ENCODE data around the gene DCP1A.
"Not testable (repeated sequence)": the region's sequence is repeated elsewhere in the genome, so short reads cannot be mapped to it uniquely, and the experiment has no call there.

Gene DCP1A

DNA sequence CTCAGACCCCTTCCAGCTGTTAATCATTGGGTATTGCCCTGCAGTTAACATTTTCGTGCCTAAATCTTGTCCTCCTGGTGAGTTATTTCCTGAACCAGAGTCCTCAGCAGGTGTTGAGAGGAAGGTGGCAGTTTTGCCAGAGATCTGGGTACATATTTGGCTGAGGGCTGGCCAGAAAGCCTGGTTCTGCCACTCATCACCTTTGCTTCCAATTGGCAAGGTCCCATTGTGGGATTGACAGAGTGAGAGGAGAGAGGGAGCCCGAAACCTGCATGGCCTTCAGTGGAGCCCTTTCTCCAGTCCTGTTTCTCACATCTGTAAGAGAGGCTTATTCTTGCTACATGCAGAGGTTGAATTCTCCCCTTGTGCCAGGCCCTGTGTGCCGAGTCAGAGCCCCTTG lies 82.6 kb downstream of the DCP1A start:
- DNase-seq (ENCODE audit: low spot score): no peak

GRCh38 chr3:53263907-53264306 lies 83.4 kb downstream of the DCP1A start:
- DNase-seq (ENCODE audit: low spot score): no peak

DNA sequence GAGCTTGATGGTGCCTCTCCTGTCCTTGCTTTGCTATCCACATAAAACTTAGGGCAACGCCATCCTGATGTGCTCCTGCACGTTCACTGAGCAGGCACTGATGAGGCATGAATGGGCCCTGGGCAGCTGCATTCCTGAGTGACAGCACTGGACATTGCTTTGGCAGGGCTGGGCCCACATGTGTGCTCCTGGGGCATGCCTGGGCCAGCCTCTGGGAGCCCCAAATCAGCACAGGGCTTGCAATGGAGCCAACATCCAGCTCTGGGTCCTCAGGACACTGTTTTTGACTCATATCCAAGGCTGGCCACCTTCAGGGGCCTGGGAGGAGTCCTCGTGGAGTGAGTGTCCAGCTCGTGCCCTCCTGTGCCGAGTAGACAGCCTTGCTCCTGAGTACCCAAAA lies 85.6 kb downstream of the DCP1A start:
- no peak for DNase-seq (ENCODE audit: low spot score)

- no peak for DNase-seq (ENCODE audit: low spot score)
These were observed 87.0 kb downstream of the DCP1A start for GRCh38 chr3:53260286-53260785.

DNA sequence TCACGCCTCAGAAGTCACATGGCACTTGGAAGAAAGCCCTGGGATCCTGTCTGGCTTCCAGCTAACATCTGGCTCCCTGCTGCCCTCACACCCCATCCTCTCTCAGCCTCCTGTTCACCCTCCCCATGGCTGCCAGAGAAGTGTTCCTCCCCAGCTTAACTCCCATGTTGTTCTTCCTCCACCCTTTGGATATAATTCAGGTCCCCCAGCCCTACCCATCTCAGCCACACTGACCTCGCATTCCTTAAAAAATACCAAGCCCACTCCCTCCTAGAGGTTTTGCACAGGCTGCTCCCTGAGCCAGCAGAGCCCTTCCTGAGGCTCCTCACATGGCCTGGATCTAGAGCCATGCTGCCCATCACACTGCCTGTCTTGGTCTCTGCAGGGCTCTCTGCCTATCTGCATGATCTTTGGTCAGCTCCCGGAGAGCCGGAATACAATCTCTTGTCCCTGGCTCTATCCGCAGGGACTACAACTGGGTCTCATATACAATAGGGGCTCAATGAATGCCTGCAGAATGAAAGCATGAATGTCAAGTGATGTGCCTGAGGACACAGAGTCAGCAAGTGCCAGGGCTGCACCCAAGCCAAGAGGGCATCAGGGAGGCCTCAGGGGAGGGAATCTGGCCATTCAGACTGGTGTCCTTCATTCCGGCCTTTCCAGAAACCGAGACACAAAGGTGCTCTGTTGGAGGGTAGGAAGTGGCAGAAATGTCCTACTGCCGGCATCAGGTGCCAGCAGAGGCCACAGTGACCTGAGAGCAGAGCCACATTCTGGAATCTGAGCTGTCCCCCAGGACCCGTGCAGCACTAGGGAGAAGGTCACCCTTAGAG lies 87.7 kb downstream of the DCP1A start:
- DNase-seq (ENCODE audit: low spot score): no peak

- DNase-seq (ENCODE audit: low spot score): no peak
These were observed 88.5 kb downstream of the DCP1A start for GRCh38 chr3:53258600-53259426.

DNA sequence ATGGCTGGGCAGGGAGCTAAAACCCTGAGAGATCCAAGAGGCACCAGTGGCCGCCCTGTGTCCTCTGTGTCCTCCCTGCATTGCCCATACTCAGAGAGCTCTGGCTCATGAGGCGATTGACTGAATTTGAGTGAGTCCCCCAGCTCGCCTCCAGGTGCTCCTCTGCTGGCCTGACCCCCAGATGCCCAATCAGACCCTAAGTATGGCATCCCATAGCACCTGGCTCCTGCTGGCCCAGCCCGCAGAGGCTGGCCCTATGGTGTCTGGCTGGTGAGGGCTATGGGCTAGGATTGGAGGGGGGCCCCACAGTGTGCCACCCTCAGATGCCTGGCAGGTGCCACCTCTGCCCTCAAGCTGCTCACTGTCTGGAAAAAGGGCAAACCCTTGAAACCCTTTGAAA lies 89.9 kb downstream of the DCP1A start:
- DNase-seq (ENCODE audit: low spot score): peak; percentile 1

- DNase-seq (ENCODE audit: low spot score): no peak
These were observed 90.7 kb downstream of the DCP1A start for GRCh38 chr3:53256704-53257055.

GRCh38 chr3:53255775-53256703 lies 91.3 kb downstream of the DCP1A start, which contains the start of gene TKT:
TKT (minus strand) TSS chr3:53256022; CDS start chr3:53255942, 80 bp downstream.
- peak; percentile 99 for DNase-seq (ENCODE audit: low spot score)

DNA sequence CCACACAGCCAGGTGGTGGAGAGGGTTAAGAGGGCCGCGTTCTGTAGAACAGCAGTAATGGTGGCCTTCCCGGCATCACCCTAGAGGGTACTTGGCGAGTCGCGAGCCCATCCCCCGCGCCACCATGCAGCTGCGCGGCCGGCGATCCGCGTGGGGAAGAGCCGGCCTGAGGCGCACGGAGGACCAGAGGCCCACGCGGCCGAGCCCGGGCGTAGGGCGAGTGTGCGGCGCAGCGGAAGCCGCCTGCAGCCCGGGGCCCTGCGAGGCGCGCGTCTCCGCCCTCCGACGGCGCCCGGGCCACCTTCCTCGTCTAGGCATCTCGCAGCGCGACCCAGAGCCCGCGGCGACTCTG lies 91.9 kb downstream of the DCP1A start:
- peak; percentile 50 for DNase-seq (ENCODE audit: low spot score)

- DNase-seq (ENCODE audit: low spot score): peak; percentile 78
These were observed 92.6 kb downstream of the DCP1A start for GRCh38 chr3:53254509-53255422.

DNA sequence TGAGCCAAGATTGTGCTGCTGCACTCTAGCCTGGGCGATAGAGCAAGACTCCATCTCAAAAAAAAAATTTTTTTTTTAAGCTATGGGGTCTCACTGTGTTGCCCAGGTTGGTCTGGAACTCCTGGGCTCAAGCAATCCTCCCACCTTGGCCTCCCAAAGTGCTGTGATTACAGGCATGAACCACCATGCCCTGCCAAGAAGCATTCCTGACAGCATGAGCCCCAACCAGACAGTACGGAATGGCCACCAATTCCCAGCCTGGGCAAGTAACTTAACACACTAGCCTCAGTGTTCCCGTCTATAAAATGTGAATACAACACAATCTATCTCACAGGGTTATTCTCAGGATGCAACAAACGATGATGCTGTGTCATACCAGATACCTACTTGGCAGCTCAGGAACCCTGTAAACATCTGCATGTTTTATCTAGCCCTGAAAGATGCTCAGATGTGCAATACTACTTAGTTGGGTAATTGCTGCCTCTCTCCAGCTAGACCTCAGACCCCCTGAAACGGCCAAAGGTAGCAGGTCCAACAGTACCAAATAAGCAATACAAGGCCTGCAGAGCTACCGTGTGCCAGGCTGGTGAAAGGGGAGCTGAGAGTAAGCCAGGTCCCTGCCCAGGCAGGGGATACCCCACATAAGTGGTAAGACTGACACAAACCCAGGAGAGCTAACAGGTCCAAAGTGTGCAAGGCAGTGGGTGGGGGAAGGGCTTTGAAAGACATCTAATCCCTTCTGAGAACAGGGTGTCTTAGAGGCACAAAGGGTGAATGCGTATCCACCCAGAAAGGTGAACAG lies 93.4 kb downstream of the DCP1A start:
- DNase-seq (ENCODE audit: low spot score): no peak

DNA sequence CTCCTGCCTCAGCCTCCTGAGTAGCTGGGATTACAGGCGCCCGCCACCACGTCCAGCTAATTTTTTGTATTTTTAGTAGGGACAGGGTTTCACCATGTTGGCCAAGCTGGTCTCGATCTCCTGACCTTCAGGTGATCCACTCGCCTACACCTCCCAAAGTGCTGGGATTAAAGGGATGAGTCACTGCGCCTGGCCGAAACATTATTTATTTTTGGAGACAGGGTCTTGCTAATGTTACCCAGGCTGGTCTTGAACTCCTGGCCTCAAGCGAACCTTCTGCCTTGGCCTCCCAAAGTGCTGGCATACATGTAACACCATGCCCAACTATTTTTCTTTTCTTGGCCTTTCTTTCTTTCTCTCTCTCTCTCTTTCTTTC lies 94.4 kb downstream of the DCP1A start:
- not testable (repeated sequence) for DNase-seq (ENCODE audit: low spot score)

GRCh38 chr3:53252096-53252946 lies 95.0 kb downstream of the DCP1A start:
- no peak for DNase-seq (ENCODE audit: low spot score)

GRCh38 chr3:53250881-53251605 lies 96.3 kb downstream of the DCP1A start:
- DNase-seq (ENCODE audit: low spot score): no peak

DNA sequence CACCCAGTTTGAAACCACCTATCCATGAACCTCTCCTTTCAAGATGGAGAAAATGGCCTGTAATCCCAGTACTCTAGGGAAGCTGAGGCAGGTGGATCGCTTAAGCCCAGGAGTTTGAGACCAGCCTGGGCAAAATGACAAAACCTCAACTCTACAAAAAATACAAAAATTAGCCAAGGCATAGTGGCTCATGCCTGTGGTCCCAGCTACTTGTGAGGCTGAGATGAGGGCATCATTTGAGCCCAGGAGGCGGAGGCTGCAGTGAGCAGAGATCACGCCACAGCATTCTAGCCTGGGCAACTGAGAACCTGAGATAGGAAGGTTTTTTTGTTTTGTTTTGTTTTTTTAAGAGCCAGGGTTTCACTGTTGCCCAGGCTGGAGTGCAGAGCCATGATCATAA lies 96.9 kb downstream of the DCP1A start:
- DNase-seq (ENCODE audit: low spot score): no peak

DNA sequence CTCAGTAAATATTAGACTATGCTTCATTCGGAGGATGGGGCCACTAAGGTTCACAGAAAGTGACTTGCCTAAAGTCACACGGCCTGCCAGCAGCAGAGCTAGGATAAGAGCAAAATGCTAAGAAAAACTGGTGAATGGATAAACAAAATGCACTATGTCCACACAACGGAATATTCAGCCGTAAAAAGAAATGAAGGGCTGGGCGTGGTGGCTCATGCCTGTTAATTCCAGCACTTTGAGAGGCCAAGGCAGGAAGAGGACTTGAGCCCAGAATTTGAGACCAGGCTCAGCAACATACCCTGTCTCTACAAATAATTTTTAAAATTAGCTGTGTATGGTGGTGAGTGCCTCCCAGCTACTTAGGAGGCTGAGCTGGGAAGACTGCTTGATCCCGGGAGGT lies 99.2 kb downstream of the DCP1A start:
- DNase-seq (ENCODE audit: low spot score): no peak

- no peak for DNase-seq (ENCODE audit: low spot score)
These were observed 99.7 kb downstream of the DCP1A start for GRCh38 chr3:53247619-53248018.

- no peak for DNase-seq (ENCODE audit: low spot score)
These were observed 103.1 kb downstream of the DCP1A start for GRCh38 chr3:53244271-53244670.

All from AG08396 (cell line).